ENCODE results near the gene NOD2.

NOD2 gene

DNA sequence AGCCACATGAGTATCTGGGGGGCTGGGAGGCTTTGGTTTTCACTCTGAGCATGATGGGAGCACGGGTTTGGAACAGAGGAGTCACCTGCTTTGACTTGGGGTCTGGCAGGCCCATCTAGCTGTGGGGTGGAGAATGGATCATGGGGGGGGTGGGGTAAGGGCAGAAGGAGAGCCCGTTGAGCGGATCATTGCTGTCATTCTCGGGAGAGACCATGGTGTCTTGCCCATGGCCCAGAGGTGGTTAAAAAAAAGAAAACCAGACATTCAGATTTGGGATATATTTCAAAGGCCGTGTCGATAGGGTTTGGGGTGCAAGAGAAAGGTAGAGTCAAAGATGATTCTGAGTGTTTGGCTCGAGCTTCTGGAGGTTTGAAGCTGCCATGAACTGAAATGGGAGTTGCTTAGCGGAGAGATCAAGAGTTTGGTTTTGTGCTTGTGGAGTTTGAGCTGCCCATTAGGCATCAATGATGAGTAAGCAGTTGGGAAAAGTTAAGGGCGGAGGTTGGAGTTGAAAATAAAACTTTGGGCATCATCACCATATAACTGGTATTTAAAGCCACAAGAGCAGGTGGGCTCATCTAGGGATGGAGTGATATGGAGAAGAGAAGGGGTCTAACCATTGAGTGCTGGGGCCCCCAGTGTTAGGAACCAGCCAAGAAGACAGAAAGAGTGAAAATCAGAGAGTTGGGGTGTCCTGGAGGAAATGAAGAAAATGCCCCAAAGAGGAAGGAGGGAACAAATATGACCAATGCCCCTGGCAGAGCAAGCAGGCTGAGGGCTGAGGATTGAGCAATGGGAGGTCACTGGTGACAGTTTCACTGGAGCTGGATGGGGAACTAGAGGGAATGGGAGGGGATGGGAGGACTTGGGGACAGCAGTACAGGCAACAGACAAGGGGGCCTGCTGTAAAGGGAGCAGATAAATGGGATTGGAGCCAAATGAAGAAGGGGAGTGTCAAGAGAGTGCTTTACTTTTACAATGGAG, 1.9 kb downstream of the NOD2 start:
- DNase-seq = no peak

DNA sequence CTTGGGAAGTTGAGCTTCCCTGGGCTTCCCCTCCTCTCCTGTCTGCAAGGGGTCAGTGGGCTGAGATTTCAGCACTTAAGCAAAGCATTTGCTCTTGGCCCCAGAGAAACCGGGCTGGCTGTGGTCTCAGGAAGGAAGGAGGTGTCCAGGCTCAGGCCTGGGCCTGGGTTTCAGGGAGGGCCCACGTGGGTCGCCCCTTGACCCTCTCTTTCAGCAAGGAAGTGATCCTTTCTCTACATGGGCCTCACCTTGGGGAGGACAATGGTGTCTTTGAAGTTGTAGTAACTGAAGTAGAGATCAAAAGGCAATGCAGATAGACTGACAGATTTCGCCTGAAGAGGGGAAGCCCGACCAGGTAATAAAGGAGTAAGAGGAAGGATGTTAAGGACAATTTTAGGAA, 2.7 kb downstream of the NOD2 start:
- no peak for DNase-seq

DNA sequence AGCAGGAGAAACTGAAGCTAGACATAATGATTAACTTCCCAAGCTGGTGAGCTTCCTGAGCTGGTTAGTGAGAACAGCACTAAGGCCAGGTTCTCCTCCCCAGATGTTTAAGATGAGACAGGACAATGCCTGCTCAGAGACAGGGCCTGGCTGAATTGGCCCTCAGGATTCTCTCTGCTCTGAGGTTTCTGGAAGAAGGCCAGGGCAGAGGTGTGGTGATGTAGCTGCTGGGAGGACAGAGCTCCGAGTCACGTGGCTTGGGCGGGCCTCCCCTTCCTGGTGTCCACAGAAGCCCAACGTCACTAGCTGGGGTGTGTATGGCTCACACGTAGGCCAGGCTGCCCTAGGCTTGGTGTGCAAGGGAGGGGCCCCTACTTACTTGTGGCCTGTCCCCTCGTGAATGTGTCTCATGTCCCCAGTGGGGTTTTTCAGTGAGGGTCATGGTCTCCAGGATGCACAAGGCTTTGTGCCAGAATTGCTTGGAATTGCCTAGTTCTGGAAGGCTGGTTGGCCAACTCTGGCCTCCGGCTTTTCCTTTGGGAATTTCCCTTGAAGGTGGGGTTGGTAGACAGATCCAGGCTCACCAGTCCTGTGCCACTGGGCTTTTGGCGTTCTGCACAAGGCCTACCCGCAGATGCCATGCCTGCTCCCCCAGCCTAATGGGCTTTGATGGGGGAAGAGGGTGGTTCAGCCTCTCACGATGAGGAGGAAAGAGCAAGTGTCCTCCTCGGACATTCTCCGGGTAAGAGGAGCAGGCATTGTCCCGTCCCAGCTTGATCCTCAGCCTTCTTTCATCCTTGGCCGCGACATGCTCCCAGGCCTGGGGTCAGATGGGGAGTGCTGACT, 3.4 kb downstream of the NOD2 start:
- peak; percentile 22 for DNase-seq

DNA sequence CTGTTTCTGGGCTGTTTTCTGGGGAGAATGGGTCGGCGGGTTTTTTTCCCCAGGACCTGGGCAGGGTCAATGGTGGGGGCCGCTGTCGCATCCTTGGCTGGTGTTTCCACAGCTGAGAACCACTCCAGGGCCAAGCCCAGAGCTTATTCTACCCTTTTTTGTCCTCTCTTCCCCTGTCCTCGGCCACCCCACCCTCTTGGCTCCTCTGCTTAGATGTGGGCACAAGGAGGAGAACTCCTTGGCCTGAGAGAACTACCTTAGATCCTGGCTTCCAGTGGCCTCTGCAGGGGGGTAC, 4.0 kb downstream of the NOD2 start:
- no peak for DNase-seq

DNA sequence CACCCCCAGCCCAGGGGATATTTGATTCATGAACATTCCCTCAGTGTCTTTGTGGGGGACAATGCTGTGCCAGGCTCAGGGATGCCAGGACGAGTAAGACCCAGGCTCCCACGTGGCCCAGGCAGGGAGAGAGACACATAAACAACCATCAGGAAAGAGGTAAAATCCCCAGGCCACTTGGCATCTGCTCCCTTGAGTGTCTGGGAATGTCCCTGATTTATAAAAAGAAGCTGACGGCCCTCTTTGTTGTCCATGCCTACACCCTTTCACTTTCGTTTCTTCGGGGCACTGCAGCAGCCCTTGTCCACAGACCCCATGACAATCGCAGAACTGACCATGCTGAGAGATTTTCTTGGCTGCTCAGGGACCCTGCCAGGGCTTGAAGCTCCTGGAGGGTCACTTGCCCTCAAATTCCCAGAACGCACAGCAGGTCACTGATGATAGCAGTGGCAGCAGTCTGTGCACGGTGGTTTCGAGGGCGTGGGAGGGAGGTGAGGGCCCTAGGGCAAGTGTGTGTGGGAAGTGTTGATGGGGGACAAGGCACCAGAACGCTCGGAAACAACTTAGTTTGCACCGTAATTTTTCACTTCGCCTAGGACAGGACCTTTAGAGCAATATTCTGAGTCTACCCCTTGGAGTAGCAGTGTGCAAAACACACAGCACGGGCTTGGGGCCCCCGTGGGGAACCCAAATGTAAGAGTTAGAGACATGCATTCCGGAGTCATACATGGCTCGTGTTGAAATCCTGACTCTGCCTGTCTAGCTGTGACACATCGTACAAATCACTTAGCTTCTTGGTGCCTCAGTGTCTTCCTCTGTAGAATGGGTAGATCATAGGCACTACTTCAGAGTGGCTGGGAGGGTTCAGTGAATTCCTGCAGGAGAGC, 4.7 kb downstream of the NOD2 start:
- DNase-seq = no peak

DNA sequence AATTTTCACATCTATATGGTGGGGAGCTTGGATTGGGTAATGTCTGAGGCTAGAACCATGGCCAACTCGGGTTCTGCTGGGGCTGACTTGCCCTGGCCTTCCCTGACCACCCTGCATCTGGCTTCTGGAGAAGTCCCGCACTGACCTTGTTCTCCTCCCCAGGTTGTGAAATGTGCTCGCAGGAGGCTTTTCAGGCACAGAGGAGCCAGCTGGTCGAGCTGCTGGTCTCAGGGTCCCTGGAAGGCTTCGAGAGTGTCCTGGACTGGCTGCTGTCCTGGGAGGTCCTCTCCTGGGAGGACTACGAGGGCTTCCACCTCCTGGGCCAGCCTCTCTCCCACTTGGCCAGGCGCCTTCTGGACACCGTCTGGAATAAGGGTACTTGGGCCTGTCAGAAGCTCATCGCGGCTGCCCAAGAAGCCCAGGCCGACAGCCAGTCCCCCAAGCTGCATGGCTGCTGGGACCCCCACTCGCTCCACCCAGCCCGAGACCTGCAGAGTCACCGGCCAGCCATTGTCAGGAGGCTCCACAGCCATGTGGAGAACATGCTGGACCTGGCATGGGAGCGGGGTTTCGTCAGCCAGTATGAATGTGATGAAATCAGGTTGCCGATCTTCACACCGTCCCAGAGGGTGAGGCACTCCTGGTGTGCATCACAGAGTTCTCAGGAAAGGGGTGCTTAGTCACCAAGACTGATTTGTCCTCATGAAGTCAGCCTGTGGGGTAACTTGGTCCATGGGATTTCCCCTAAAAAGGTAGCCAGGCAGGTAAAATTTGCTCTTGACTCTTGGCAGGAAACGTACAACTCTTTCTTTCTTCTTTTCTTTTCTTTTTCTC, 6.1 kb downstream of the NOD2 start:
- DNase-seq = no peak

DNA sequence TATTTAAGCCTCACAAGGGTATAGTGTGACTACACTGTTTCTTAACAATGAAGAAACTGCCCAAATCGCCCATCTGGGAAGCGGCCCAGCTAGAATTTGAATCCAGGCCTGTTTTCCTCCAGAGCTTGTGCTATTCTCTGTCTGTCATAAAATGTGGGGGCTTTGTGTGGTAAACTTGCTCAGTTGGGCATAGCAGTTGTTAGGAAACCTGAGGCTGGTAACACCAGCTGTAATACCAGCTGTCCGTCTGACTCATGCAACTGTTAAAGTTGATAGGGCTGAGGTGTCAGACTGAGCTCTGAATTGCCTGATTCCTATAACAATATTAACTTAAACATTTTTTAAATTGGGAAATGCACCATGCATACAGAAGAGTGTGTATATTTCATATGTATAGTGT, 9.3 kb downstream of the NOD2 start:
- DNase-seq = no peak

DNA sequence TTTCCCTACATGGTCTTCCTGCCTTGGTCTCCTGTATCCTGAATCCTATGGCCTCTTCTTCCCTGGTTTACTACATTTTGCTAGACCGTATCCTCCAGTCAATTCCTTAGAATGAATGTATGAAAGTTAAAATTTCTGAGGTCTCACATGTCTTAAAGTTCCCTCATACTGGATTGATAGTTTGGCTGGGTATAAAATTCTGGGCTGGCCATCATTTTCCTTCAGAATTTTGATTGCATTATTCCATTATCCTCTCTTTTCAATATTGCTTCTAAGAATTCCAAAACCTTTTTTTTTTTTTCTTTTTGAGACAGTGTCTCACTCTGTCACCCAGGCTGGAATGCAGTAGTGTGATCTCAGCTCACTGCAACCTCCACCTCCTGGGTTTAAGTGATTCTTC, 10.8 kb downstream of the NOD2 start:
- no peak for DNase-seq

DNA sequence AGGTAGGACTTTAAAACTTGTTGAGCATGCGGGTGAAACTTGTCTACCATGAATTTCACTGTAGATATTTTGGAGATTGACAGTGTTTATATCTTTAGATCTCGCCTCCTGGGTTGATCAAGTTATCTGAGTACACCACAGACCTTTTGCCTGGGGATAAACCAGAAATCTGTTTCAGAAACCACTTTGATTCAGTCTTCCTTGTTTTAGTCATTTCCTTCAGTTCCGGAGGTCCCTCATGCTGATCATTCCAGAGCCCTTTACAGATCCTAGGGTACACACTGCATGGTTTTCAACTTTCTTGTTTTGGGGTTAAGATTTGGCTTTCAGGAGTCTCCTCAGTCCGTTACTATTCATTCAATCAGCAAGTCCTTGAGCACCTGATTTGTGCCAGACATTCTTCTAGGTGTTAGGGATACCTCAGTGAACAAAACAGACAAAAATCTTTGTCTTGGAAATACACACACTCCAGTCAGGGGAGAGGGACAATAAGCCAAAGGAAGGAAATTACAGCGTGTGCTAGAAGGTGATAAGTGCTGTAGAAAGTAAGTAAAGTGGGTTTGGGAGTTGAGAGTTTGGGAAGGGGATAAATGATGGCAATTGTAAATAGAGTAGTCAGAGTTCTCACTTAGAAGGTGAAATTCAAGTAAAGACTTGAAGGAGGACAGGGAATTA, 12.2 kb downstream of the NOD2 start:
- DNase-seq = no peak

DNA sequence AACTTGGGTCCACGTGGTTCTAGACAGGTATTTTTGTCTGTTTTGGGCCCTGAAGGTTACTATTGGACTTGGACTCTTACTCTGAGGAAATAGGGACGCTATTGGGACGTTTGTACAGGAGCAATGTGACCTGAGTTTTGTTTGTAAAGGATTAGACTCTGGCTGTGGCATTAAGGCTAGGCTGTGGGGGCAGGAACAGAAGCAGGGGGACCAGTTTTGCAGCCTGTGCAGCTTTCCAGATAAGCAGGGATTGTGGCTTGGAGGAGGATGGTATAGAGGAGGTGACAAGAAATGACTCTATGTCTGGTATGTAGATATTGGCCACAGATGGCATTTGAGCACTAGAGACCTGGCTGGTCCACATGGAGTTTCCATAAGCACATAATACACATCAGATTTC, 12.8 kb downstream of the NOD2 start:
- no peak for DNase-seq

DNA sequence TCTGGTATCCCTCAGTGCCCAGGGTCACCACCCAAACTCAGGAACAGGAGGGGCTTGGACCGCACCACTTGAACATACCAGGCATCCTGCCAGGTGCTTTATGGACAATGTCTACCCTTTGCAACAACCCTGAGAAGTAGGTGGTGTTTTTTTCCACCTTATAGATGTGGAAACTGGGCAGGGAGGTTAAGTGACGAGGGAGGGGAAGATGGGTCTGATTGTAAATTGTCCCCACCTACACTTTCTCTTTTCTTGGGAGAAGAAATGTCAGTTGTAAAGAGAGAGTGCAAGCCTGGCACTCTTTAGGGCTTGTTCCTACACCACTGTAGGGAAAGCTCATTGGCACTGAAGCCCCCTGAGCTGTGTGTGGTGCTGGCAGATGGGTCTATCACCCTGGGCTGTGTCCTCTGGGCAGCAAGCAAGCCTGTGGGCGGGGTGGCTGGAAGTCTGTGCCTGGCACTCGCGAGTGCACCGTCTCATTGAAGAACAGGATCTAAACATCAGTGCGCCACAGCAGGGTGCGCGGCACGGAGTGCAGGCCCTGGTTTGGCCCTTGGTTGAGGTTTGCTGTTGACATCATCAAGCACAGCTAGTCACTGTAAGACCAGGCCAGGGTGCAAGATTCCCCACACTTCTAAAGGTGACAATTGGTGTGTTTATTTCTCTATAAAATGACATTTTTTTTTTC, 15.1 kb downstream of the NOD2 start:
- DNase-seq = no peak

DNA sequence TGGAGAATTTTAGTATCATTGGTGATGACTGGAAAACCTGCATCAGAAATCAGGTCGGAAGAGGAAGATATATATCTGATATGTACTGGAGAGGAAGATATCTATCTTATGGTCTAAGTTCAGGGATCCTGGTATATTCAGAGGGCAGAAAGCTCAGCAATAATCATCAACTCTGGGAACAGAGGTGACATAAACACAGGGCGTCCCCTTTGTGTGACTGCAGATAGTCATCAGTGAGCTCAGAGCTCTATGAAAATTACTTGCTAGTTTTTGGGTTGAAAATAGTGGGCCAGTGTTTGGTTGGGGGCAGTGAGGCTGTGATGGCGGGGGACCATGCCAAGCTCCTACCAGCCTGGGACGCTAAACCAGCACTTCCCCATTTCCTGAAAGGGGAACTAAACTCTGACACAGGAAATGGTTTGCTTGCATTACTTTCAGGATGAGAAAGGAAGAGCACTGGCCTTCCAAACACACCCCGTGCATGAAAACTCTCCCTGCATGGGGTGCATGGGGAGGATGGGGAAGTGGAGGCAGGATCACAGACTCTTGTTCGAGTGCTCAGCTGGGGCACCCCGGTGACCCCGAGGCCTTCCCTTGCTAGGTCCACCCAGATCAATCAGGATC, 15.8 kb downstream of the NOD2 start:
- DNase-seq = no peak

DNA sequence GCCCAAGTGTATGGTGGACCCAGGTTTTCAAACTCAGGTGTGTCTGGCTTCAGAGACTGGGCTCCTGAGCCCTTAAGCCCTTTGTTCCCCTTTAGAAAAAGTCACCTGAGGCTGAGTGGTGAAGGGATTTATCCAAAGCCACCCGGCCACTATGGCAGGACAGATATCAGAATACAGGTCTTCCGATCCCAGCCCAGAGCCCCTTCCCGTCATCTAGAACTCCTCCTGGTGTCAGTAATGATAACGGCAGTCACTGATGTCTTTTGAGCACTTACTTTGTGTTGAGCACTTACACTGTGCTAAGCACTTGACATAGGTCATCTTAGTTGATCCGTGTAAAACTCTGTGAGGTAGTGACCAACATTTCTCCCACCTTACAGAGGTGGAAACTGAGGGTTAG, 16.6 kb downstream of the NOD2 start:
- no peak for DNase-seq

DNA sequence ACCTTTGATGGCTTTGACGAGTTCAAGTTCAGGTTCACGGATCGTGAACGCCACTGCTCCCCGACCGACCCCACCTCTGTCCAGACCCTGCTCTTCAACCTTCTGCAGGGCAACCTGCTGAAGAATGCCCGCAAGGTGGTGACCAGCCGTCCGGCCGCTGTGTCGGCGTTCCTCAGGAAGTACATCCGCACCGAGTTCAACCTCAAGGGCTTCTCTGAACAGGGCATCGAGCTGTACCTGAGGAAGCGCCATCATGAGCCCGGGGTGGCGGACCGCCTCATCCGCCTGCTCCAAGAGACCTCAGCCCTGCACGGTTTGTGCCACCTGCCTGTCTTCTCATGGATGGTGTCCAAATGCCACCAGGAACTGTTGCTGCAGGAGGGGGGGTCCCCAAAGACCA, 17.6 kb downstream of the NOD2 start:
- DNase-seq = no peak

DNA sequence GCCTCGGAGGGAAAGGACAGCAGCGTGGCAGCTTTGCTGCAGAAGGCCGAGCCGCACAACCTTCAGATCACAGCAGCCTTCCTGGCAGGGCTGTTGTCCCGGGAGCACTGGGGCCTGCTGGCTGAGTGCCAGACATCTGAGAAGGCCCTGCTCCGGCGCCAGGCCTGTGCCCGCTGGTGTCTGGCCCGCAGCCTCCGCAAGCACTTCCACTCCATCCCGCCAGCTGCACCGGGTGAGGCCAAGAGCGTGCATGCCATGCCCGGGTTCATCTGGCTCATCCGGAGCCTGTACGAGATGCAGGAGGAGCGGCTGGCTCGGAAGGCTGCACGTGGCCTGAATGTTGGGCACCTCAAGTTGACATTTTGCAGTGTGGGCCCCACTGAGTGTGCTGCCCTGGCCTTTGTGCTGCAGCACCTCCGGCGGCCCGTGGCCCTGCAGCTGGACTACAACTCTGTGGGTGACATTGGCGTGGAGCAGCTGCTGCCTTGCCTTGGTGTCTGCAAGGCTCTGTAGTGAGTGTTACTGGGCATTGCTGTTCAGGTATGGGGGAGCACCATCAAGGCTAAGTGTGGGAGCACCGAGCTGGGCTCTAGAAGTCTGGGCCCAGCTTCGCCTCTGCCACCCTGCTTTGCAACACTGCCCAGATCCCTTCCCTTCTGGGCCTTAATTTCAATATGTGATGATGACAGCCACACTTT, 18.6 kb downstream of the NOD2 start:
- DNase-seq = no peak

DNA sequence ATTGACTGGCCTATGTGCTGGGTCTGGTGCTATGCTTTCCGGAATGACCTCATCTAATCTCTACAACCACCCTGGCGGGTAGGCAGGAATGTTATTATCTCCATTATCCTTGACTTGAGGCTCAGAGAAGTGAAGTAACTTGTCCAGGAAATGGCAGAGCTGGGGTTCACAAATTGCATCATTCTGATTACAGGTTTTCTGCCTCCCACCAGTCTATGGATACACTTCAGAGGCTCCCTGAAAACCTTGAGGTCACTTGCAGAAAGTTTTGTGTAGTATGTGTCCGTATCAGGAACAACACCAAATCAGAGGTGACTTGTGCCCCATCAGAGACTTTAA, 19.1 kb downstream of the NOD2 start:
- DNase-seq = no peak

DNA sequence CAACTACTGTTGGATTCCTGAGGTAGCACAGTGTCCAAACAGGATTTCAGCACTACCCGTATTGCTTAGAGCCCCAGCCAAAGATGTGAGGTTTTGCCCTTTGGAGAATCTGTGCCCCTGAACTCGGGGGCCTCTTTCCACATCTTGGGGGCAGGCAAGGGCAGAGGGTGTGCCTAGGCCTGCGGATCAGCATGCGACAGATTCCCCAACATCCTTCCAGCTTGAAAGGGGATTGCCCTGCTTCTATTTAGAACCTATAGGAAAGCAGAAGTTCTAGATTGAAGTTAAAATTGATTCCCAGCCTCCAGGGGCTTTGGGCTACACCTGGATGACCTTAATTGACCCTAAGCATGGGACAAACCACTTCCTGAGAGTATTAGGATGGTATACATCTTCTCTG, 19.6 kb downstream of the NOD2 start:
- DNase-seq = no peak

DNA sequence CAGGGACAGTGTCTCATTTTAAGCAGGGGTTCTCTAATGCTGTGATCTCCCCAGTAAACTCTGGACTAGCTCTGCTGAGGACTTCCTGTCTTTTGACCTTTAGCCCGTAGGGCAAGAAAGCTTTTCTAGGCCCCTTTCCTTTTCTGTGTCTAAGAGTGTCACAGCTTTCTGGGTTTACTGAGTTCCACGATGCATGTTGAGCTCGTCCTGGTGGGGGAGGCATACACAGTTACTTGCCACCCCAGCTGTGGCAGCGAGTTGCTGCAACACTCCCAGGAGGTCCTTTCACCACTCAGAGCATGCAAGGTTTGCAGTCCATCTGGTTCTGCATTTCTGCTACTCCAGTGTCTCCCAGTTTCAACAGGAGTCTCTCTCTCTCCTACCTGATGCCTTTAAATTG, 23.7 kb downstream of the NOD2 start:
- no peak for DNase-seq

DNA sequence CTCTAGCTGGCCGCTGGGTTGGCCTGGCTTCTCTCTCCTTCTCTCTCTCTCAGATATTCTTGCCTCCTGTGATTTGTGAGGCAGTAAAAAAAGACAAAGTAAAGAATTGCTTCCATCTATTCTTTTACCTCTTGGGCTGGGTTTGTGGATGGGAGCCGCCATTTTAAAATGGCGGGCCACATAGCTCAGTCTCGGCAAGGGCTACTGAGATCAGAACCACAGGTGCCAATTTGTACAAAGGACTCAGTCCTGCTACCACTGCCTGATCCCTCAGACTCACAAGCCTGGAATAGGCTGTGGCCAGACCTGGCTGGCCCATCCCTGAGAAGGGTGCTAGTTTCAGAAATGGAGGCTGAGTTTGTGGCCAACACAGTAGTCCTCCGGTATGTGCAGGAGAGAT, 24.1 kb downstream of the NOD2 start:
- DNase-seq = no peak
